Rectal smooth muscle tissue (tissue), 1 donor: ENCODE results near the gene MPC2.

Experiments used
- H3K27ac ChIP-seq: one replicate; pipeline ENCODE4 v1.7.0; 2013; ENCODE audit warnings: low read depth, low read length, inconsistent platforms
- H3K27me3 ChIP-seq: one replicate; pipeline ENCODE4 v1.7.0; 2013; ENCODE audit warnings: low read length; ENCODE audit not compliant: control insufficient read depth, insufficient read depth
- H3K36me3 ChIP-seq: one replicate; pipeline ENCODE4 v1.7.0; 2013; ENCODE audit warnings: low read length; ENCODE audit not compliant: control insufficient read depth, insufficient read depth
- H3K4me1 ChIP-seq: one replicate; pipeline ENCODE4 v1.7.0; 2013; ENCODE audit warnings: low read length; ENCODE audit not compliant: control insufficient read depth, insufficient read depth
- H3K4me3 ChIP-seq: one replicate; pipeline ENCODE4 v1.7.0; 2013; ENCODE audit warnings: low read length
- H3K9ac ChIP-seq: one replicate; pipeline ENCODE4 v1.7.0; 2013; ENCODE audit warnings: low read length

Gene MPC2

DNA sequence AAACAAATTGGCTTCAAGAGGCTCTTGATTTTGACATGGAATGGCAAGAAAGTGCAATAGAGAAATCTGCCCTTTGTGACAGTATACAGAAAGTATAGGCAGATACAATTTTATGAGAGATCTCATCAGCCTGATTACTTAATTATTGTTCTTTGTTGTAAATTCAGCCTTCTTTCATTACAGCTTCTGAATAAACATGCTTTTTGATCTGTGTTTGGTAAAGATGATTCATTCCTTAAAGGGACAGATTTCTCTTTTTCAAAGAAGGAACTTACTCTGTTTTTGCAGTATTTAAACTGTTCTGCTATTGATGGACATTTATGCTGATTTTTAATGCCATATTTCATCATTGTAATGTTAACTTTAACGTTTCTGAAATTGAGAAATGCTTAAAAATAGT is 13.7 kb upstream of the MPC2 start:
- H3K27me3 ChIP-seq, result no peaks in the 10 kb centered on the region
- no peak overlapping the region for H3K27ac ChIP-seq
- no peak overlapping the region for H3K4me3 ChIP-seq
- H3K36me3 ChIP-seq, result peaks cover 5% of the 10 kb centered on the region
- H3K4me1 ChIP-seq, result no peaks in the 10 kb centered on the region
- no peak overlapping the region for H3K9ac ChIP-seq

DNA sequence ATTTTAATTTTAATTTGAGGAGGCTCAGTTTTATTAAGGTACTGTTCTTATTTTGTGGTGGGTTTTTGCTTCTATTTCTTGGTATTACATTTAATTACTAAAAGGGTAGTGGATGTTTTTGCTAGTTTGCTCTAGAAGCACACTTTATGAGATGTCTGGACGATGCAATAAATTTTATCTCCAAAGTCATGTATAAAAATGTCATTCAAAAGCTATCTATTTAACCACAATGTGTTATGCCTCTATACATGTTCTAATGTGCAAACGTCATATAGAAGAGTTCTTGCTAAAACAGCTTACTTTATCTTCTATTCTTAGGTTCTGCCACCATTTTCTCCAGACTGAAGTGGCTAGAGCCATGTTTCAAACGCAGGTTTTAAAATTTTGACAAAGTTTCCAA is 12.9 kb upstream of the MPC2 start:
- Histone ChIP-seq H3K4me3 (no peak overlapping the region), H3K27ac (no peak overlapping the region), H3K9ac (no peak overlapping the region), H3K27me3 (no peaks in the 10 kb centered on the region), H3K36me3 (peaks cover 5% of the 10 kb centered on the region), H3K4me1 (no peaks in the 10 kb centered on the region)

DNA sequence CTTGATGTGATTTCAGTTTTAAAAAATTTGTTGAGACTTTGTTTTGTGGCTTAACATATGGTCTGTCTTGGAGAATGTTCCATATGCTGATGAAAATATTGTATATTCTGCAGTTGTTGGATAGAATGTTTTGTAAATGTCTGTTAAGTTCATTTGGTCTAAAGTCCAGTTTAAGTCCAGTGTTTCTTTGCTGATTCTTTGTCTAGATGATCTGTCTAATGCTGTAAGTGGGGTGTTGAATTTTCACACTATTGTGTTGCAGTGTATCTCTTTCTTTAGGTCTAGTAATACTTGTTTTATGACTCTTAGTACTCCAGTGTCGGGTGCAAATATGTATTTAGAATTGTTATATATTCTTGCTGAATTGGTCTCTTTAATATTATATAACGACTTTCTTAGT is 10.9 kb upstream of the MPC2 start:
- Histone ChIP-seq H3K36me3 (no peaks in the 10 kb centered on the region), H3K4me3 (no peak overlapping the region), H3K4me1 (no peaks in the 10 kb centered on the region), H3K27ac (no peak overlapping the region), H3K9ac (no peak overlapping the region), H3K27me3 (no peaks in the 10 kb centered on the region)

DNA sequence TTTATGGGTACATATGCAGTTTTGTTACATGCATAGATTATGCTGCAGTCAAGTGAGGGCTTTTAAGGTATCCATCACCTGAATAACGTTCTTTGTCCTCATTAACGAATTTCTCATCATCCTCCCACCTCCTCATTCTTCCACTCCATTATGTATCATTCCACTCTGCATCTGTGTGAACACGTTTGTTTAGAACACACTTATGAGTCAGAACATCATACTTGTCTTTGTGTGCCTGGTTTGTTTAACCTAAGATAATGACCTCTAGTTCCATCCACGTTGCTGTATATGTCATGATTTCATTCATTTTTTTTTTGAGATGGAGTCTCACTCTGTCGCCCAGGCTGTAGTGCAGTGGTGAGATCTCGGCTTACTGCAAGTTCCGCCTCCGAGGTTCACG is 6.7 kb upstream of the MPC2 start:
- Histone ChIP-seq H3K4me1 (peaks cover 2% of the 10 kb centered on the region), H3K27ac (peak overlapping the region; percentile 40), H3K36me3 (no peaks in the 10 kb centered on the region), H3K4me3 (no peak overlapping the region), H3K9ac (no peak overlapping the region), H3K27me3 (no peaks in the 10 kb centered on the region)

DNA sequence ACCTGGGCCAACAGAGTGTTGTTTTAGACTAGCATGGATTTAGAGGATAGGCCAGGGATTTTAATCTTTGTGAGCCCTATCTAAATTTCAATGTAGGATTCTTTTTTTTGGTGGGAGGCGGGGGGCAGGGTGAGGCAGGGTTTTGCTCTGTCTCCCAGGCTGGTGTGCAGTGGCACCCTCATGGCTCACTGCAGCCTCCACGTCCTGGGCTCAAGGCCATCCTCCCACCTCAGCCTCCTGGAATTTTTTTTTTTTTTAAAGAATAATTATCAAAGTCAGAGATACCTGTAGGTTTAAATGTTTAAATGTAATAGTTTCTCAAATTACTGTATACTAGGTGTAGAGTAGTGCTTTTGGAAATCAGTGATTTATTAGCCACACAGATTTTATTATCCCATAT is 3.4 kb upstream of the MPC2 start:
- Histone ChIP-seq H3K4me3 (no peak overlapping the region), H3K36me3 (no peaks in the 10 kb centered on the region), H3K4me1 (peaks cover 7% of the 10 kb centered on the region), H3K9ac (no peak overlapping the region), H3K27me3 (no peaks in the 10 kb centered on the region), H3K27ac (no peak overlapping the region)

DNA sequence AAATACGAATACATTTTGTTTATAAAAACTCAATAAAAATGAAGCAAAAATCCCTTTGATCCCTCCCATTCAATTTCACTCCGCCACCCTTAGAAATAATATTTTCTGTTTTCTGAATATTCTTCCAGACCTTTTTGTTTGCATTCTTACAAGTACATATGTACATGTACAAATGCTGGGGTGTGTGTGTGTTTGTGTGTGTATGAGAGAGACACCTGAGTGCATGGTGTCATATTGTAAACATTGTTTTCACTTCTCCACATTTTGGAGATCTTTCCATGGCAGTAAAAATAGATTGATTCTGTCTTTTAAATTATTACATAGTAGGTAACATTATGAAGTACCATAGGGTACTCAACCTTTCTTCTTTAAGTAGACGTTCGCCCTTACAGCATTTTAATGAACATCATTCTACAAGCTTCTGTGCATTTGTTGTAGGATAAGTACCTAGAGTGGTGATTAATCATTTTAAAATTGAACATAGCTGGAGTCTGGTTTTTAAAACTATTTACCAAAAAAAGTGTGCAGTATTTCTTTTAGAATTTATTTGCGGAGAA is 1.3 kb upstream of the MPC2 start:
- Histone ChIP-seq H3K9ac (no peak overlapping the region), H3K27me3 (no peaks in the 10 kb centered on the region), H3K27ac (no peak overlapping the region), H3K4me1 (peaks cover 18% of the 10 kb centered on the region), H3K36me3 (no peaks in the 10 kb centered on the region), H3K4me3 (peak overlapping the region; percentile 85)

DNA sequence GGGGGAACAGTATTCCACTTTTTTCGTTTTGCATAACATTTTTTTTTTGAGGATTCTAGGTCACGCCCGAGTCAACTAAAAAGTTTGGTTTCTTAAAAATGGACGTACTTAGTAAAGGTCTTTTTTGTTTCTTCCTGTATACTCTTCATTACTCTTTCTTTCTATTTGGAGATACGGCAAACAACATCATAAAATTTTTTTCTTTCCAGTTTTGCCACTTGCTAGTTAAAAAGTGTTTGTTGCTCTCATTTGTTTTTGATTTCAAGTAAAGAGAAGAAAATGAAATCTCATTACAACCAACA is 788 bp upstream of the MPC2 start:
- H3K27ac ChIP-seq, result peak overlapping the region; percentile 96
- no peaks in the 10 kb centered on the region for H3K27me3 ChIP-seq
- no peaks in the 10 kb centered on the region for H3K36me3 ChIP-seq
- H3K4me1 ChIP-seq, result peaks cover 18% of the 10 kb centered on the region
- peak overlapping the region; percentile 94 for H3K9ac ChIP-seq
- H3K4me3 ChIP-seq, result peak overlapping the region; percentile 85

DNA sequence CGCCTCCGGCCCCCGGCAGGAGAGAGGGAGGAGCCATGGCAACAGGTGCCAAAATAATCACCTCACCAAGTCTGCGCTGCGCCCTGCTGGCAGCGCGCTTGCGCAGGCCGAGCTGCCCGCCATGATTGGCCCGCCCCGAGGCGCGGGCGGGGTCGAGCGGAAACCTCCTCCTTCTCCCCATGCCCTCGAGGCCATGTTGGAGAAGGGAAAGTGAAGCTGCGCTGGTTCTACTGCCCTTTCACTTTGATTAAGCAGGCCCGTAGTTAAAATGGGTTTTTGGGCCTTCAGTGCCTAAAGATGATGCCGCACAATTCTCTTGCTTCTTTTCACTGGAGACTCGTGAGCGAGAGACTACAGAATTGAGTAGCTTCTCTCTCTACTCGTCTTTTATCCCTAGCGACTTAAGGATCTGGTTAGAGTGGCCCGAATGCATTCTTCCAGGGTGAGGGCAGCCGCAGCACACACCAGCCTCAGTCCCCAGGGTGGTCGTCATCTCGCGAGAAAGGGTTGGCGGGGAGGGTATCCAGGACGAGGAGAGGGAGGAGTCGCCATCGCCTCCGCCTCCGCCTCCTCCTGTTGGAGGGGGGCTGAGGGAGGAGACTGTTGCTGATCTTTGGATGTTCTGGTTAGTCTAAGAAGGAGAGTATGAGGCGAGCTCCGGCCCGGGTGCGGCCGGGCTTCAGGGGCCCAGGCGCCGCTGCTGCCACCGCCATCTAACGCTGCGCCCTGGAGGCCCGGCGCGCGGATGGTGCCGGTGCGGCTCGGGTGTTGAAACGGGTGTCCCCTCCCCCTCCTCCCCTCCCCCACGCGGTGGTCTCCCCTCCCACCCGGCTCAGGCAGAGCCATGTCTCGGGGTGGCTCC is 573 bp downstream of the MPC2 start, which contains the start of gene DCAF6:
DCAF6 (plus strand) TSS at position 616 of the 862 bp plus-strand sequence; CDS start at position 845, 229 bp downstream.
- Histone ChIP-seq H3K36me3 (no peaks in the 10 kb centered on the region), H3K27ac (peak within 1 kb of the TSS; percentile 96), H3K9ac (peak within 1 kb of the TSS; percentile 94), H3K27me3 (no peaks in the 10 kb centered on the region), H3K4me1 (peaks cover 18% of the 10 kb centered on the region), H3K4me3 (peak within 1 kb of the TSS; percentile 91)

DNA sequence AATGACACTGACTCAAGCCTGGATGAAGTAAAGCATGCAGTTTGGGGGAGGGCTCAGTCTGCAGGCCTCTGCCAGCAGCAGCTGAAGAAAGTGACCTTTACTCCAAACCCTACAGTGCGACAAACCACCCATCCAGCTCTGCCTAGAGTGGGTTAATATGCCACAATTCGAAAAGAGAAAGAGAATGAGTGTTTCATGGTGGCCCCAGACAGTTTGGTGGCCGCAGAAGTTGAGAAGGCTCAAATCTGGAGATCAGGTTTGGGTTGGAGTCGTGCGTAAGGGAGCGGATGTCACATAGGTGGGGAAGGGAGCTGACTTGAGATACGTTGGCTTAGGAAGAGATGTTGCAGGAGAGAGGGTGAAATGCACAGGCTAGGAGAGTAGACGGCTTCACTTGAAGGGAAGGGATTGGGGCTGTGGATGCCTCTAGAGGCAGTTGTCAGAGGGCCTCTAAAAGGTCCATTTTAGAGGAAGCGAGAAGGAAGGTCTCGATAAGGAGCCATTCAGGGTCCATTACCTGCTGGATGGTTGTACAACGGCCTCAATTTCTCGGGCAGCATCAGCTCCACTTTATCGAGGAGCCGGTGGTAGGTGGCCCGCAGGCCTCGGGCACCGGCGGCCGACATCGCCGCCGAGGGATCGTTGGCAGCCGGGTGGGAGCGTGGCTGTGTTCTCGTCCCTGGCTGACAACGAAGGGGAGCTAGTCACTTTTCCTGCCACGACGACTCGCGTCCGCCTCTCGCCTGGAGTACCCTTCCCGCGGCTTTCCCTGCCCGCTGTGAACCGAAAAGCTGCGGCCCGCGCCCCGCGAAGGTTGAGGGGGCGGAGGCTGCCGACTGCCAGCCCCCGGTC is 1.4 kb downstream of the MPC2 start:
- Histone ChIP-seq H3K4me1 (peaks cover 18% of the 10 kb centered on the region), H3K36me3 (no peaks in the 10 kb centered on the region), H3K9ac (peak overlapping the region; percentile 75), H3K27me3 (no peaks in the 10 kb centered on the region), H3K27ac (peak overlapping the region; percentile 92), H3K4me3 (peak overlapping the region; percentile 91)

DNA sequence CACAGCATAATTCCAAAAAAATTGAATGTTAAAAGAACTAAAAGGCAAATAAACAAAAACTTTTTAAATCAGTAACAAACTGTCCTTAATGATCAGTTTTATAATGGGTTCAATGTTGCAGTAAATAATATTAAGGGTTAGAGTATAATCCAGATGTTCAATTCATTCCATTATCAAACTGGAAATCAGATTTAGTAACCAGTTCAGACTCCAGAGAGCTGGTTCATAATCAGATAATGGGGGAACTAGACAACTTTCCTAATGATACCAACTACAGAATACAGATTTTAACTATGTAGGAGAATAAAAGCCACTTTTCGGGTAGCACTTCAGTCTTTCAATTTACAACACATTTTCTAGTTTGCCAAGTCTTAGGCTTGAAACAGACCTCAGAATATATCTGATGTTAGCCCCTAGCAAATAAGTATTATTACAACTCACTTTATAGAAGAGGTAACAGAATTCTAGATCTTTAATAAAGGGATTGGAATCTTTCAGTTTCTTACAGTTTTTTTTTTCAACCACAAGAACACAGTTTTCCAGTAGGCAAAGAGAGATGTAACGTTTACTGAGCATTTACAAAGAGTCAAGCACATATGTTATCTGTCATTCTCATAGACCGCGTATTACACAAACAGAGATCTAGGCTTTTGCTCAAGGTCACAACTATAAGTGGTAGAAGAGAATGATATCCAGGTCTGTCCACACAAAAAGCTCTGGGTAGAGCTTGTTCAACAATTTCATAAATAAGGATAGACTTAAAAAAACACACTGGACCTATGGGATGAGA is 2.3 kb downstream of the MPC2 start:
- Histone ChIP-seq H3K4me1 (peaks cover 18% of the 10 kb centered on the region), H3K27ac (peak overlapping the region; percentile 92), H3K36me3 (no peaks in the 10 kb centered on the region), H3K27me3 (no peaks in the 10 kb centered on the region), H3K9ac (no peak overlapping the region), H3K4me3 (peak overlapping the region; percentile 91)

DNA sequence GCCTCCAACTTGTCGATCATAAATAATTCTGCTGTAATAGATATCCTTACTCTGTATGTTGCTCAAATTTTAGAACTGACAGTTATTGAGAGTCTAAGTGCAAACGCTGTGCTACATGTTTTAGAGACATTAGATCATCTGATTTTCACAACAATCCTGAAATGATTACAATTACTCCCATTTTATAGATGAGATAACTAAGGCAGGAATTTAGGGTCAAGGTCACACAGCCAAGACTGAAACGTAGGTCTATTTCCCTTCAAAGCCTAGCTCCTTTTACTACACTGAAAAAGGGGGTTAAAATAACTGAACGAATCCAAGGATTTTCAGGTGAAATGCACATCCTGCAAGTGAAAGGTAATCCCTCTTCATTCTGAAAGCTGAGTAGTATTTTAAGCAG is 3.1 kb downstream of the MPC2 start:
- peaks cover 18% of the 10 kb centered on the region for H3K4me1 ChIP-seq
- H3K27ac ChIP-seq, result peak overlapping the region; percentile 92
- peak overlapping the region; percentile 91 for H3K4me3 ChIP-seq
- no peaks in the 10 kb centered on the region for H3K27me3 ChIP-seq
- no peaks in the 10 kb centered on the region for H3K36me3 ChIP-seq
- no peak overlapping the region for H3K9ac ChIP-seq

DNA sequence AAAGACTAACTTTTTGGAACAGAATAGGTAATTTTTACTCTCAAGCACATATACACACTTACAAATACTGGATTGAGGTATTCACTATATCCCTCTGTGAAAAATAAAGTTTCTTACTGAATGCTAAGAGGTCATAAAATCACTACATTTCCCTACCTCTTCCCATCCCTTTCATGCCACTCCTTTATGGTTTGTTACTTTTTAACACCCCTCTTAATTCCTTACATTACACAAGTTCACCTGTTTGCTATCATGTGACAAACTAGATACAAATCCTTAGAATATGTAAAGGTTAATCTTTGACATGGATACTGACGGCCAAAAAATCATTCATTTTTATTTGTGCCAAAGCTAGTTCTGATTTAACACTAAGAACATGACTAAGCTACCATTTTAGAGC is 7.1 kb downstream of the MPC2 start:
- Histone ChIP-seq H3K4me1 (peaks cover 11% of the 10 kb centered on the region), H3K27me3 (no peaks in the 10 kb centered on the region), H3K27ac (no peak overlapping the region), H3K9ac (no peak overlapping the region), H3K4me3 (no peak overlapping the region), H3K36me3 (no peaks in the 10 kb centered on the region)
